ENCODE results near the gene GALNT2.

The GALNT2 gene

GRCh38 chr1:230139741-230140140 is 72.7 kb downstream of the GALNT2 start:
- TF ChIP-seq SUZ12 (IDR thresholded peaks at IDR 0.05; ENCODE audit: extremely low read depth, insufficient read depth, insufficient read length) (no peak), YY1 (IDR thresholded peaks at IDR 0.05; ENCODE audit: insufficient read depth, insufficient read length) (no peak), ZNF274 (IDR thresholded peaks at IDR 0.05; ENCODE audit: low read depth, low read length) (no peak)
- no peak for DNase-seq (ENCODE audit: low read depth, low spot score)
- Histone ChIP-seq H3K36me3 (ENCODE audit: insufficient read depth, insufficient read length, low read length) (peaks cover 17% of the 10 kb centered on the region), H3K9me3 (ENCODE audit: insufficient read depth, low read length) (no peaks in the 10 kb centered on the region), H3K4me1 (ENCODE audit: insufficient read depth, insufficient read length) (peaks cover 15% of the 10 kb centered on the region), H3K9ac (ENCODE audit: insufficient read length, low read depth) (no peak overlapping the region), H3K27me3 (ENCODE audit: insufficient read depth, insufficient read length) (no peaks in the 10 kb centered on the region), H3K4me3 (ENCODE audit: insufficient read length, low read depth) (no peak overlapping the region)

- Histone ChIP-seq H3K36me3 (ENCODE audit: insufficient read depth, insufficient read length, low read length) (peaks cover 17% of the 10 kb centered on the region), H3K9ac (ENCODE audit: insufficient read length, low read depth) (no peak overlapping the region)
Measured at GRCh38 chr1:230140221-230141020, 73.4 kb downstream of the GALNT2 start.

GRCh38 chr1:230141021-230141648 is 74.1 kb downstream of the GALNT2 start:
- H3K4me1 ChIP-seq (ENCODE audit: insufficient read depth, insufficient read length): peaks cover 12% of the 10 kb centered on the region

More at GRCh38 chr1:230140221-230141020, 73.4 kb downstream of the GALNT2 start:
- H3K27me3 ChIP-seq (ENCODE audit: insufficient read depth, insufficient read length): no peaks in the 10 kb centered on the region
- TF ChIP-seq SUZ12 (IDR thresholded peaks at IDR 0.05; ENCODE audit: extremely low read depth, insufficient read depth, insufficient read length) (no peak), ZNF274 (IDR thresholded peaks at IDR 0.05; ENCODE audit: low read depth, low read length) (no peak), YY1 (IDR thresholded peaks at IDR 0.05; ENCODE audit: insufficient read depth, insufficient read length) (no peak)
- H3K4me1 ChIP-seq (ENCODE audit: insufficient read depth, insufficient read length): peaks cover 15% of the 10 kb centered on the region
- DNase-seq (ENCODE audit: low read depth, low spot score): no peak
- H3K4me3 ChIP-seq (ENCODE audit: insufficient read length, low read depth): no peak overlapping the region
- no peaks in the 10 kb centered on the region for H3K9me3 ChIP-seq (ENCODE audit: insufficient read depth, low read length)

GRCh38 chr1:230141797-230142607 is 75.0 kb downstream of the GALNT2 start:
- H3K4me1 ChIP-seq (ENCODE audit: insufficient read depth, insufficient read length): peaks cover 13% of the 10 kb centered on the region
- H3K36me3 ChIP-seq (ENCODE audit: insufficient read depth, insufficient read length, low read length): peaks cover 14% of the 10 kb centered on the region
- no peaks in the 10 kb centered on the region for H3K27me3 ChIP-seq (ENCODE audit: insufficient read depth, insufficient read length)
- no peak overlapping the region for H3K4me3 ChIP-seq (ENCODE audit: insufficient read length, low read depth)
- no peaks in the 10 kb centered on the region for H3K9me3 ChIP-seq (ENCODE audit: insufficient read depth, low read length)
- H3K9ac ChIP-seq (ENCODE audit: insufficient read length, low read depth): no peak overlapping the region
- DNase-seq (ENCODE audit: low read depth, low spot score): no peak
- no peak for TF ChIP-seq SUZ12 (IDR thresholded peaks at IDR 0.05; ENCODE audit: extremely low read depth, insufficient read depth, insufficient read length)
- no peak for TF ChIP-seq YY1 (IDR thresholded peaks at IDR 0.05; ENCODE audit: insufficient read depth, insufficient read length)
- no peak for TF ChIP-seq ZNF274 (IDR thresholded peaks at IDR 0.05; ENCODE audit: low read depth, low read length)

More at GRCh38 chr1:230141021-230141648, 74.1 kb downstream of the GALNT2 start:
- TF ChIP-seq YY1 (IDR thresholded peaks at IDR 0.05; ENCODE audit: insufficient read depth, insufficient read length) (no peak), SUZ12 (IDR thresholded peaks at IDR 0.05; ENCODE audit: extremely low read depth, insufficient read depth, insufficient read length) (no peak), ZNF274 (IDR thresholded peaks at IDR 0.05; ENCODE audit: low read depth, low read length) (no peak)
- no peak overlapping the region for H3K4me3 ChIP-seq (ENCODE audit: insufficient read length, low read depth)
- peaks cover 17% of the 10 kb centered on the region for H3K36me3 ChIP-seq (ENCODE audit: insufficient read depth, insufficient read length, low read length)
- DNase-seq (ENCODE audit: low read depth, low spot score): no peak
- no peak overlapping the region for H3K9ac ChIP-seq (ENCODE audit: insufficient read length, low read depth)
- no peaks in the 10 kb centered on the region for H3K9me3 ChIP-seq (ENCODE audit: insufficient read depth, low read length)
- H3K27me3 ChIP-seq (ENCODE audit: insufficient read depth, insufficient read length): no peaks in the 10 kb centered on the region

GRCh38 chr1:230142608-230143210 is 75.7 kb downstream of the GALNT2 start:
- Histone ChIP-seq H3K27me3 (ENCODE audit: insufficient read depth, insufficient read length) (no peaks in the 10 kb centered on the region), H3K36me3 (ENCODE audit: insufficient read depth, insufficient read length, low read length) (peaks cover 8% of the 10 kb centered on the region), H3K9me3 (ENCODE audit: insufficient read depth, low read length) (no peaks in the 10 kb centered on the region), H3K9ac (ENCODE audit: insufficient read length, low read depth) (no peak overlapping the region), H3K4me1 (ENCODE audit: insufficient read depth, insufficient read length) (peaks cover 11% of the 10 kb centered on the region), H3K4me3 (ENCODE audit: insufficient read length, low read depth) (no peak overlapping the region)
- no peak for DNase-seq (ENCODE audit: low read depth, low spot score)
- TF ChIP-seq YY1 (IDR thresholded peaks at IDR 0.05; ENCODE audit: insufficient read depth, insufficient read length): no peak
- no peak for TF ChIP-seq ZNF274 (IDR thresholded peaks at IDR 0.05; ENCODE audit: low read depth, low read length)
- no peak for TF ChIP-seq SUZ12 (IDR thresholded peaks at IDR 0.05; ENCODE audit: extremely low read depth, insufficient read depth, insufficient read length)

GRCh38 chr1:230143534-230143933 is 76.5 kb downstream of the GALNT2 start:
- H3K9ac ChIP-seq (ENCODE audit: insufficient read length, low read depth): no peak overlapping the region
- H3K4me3 ChIP-seq (ENCODE audit: insufficient read length, low read depth): no peak overlapping the region
- DNase-seq (ENCODE audit: low read depth, low spot score): no peak
- H3K9me3 ChIP-seq (ENCODE audit: insufficient read depth, low read length): no peaks in the 10 kb centered on the region
- peaks cover 8% of the 10 kb centered on the region for H3K36me3 ChIP-seq (ENCODE audit: insufficient read depth, insufficient read length, low read length)
- TF ChIP-seq SUZ12 (IDR thresholded peaks at IDR 0.05; ENCODE audit: extremely low read depth, insufficient read depth, insufficient read length): no peak
- TF ChIP-seq ZNF274 (IDR thresholded peaks at IDR 0.05; ENCODE audit: low read depth, low read length): no peak
- no peak for TF ChIP-seq YY1 (IDR thresholded peaks at IDR 0.05; ENCODE audit: insufficient read depth, insufficient read length)
- H3K27me3 ChIP-seq (ENCODE audit: insufficient read depth, insufficient read length): no peaks in the 10 kb centered on the region
- H3K4me1 ChIP-seq (ENCODE audit: insufficient read depth, insufficient read length): peaks cover 13% of the 10 kb centered on the region
